ENCODE results near the gene KCNN2. TPM values are rescaled to one million over a fixed set of nuclear protein-coding genes. Genes with fewer than 3 reads are reported as not detected.

Gene KCNN2
- total and polyA plus RNA-seq, 4 donors = 0.09 to 4.6 (median 3.0) TPM

DNA sequence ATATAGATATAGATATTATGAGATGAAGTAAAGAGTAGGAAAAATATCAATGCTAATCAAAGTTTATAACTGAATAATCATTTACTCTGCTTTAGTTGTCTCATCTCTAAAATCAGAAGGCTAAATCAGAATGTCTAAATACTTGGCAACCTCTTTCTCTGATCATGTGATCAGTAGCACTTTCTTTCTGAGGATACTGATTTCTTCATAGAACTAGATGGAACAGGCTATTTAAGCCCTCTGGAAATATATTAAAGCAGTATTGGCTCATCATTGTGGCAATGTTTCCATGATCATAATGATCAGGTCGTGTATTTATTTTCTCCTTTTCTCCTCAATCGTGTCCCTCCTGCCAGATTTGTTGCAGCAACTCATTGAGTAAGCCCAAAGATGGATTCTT lies 109.7 kb downstream of the KCNN2 start:
- 33% methylated on average over 2 of the region's 2 CpGs for WGBS
- DNase-seq (ENCODE audit: low spot score) = no peak
- Histone ChIP-seq H3K9me3 (ENCODE audit: control insufficient read depth in 4 of 4, low read length in 3 of 4) (no peaks in the 10 kb centered on the region), H3K27me3 (ENCODE audit: control insufficient read depth in 4 of 4, insufficient read depth in 4 of 4, low read length in 3 of 4) (no peaks in the 10 kb centered on the region), H3K4me3 (ENCODE audit: low read depth in 1 of 3, low read length in 3 of 3) (no peak overlapping the region), H3K4me1 (ENCODE audit: control insufficient read depth in 4 of 4, insufficient read depth in 4 of 4, low read length in 3 of 4) (peaks cover 5 to 25% (median 7%) of the 10 kb centered on the region in 4 donors), H3K27ac (ENCODE audit: low read depth in 1 of 2, low read length in 2 of 2) (no peak overlapping the region), H3K9ac (ENCODE audit: low read depth in 1 of 2, low read length in 2 of 2) (no peak overlapping the region), H3K36me3 (ENCODE audit: control insufficient read depth in 4 of 4, insufficient read depth in 3 of 4, low read depth in 1 of 4, low read length in 3 of 4) (no peaks in the 10 kb centered on the region)
- TF ChIP-seq RAD21 (IDR thresholded peaks at IDR 0.05) = no peak
- peak; percentile 31 for TF ChIP-seq YY1 (IDR thresholded peaks at IDR 0.05)
- TF ChIP-seq FOXA2 (IDR thresholded peaks at IDR 0.05) = no peak
- peak in 1 of 2 donors; percentile 25 for TF ChIP-seq EGR1 (IDR thresholded peaks at IDR 0.05; ENCODE audit: low read depth in 2 of 2)
- TF ChIP-seq RXRA (IDR thresholded peaks at IDR 0.05) = peak in 1 of 2 donors; percentile 46
- TF ChIP-seq HNF4A (conservative IDR thresholded peaks at IDR 0.05) = peak in 1 of 2 donors; percentile 17
- no peak for TF ChIP-seq JUND (IDR thresholded peaks at IDR 0.05)
- TF ChIP-seq TAF1 (conservative IDR thresholded peaks at IDR 0.05) = no peak

DNA sequence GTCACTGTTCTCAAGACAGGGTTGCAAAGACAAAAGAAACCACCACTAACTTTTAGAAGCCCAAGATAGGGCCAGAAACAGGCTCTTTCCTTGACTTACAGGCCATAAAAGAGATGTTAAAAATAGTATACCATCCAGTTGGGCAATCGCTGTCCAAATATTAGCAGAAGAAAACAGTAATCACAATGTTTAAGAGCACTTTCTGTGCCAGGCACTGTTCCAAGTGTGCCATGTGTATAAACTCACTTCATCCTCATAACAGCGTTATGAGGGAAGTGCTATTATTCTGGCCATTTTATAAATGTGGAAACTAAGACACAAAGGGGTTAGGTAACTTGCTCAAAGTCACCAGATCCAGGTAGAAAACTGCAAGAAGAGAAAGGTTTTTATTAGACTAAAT lies 111.7 kb downstream of the KCNN2 start:
- no peak overlapping the region for H3K4me3 ChIP-seq (ENCODE audit: low read depth in 1 of 3, low read length in 3 of 3)
- TF ChIP-seq RXRA (IDR thresholded peaks at IDR 0.05) (peak; percentile 30 to 70), GABPA (IDR thresholded peaks at IDR 0.05 in 1 of 2, conservative IDR thresholded peaks at IDR 0.05 in 1 of 2) (no peak), FOXA2 (IDR thresholded peaks at IDR 0.05) (peak; percentile 20), HNF4A (conservative IDR thresholded peaks at IDR 0.05) (peak in 1 of 2 donors; percentile 43)
- TF ChIP-seq, protein P1, sequence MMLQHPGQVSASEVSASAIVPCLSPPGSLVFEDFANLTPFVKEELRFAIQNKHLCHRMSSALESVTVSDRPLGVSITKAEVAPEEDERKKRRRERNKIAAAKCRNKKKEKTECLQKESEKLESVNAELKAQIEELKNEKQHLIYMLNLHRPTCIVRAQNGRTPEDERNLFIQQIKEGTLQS (IDR thresholded peaks at IDR 0.05) = no peak
- TF ChIP-seq, protein P2, sequence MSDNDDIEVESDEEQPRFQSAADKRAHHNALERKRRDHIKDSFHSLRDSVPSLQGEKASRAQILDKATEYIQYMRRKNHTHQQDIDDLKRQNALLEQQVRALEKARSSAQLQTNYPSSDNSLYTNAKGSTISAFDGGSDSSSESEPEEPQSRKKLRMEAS (IDR thresholded peaks at IDR 0.05) = peak; percentile 37
- peaks cover 0 to 2% (median 0%) of the 10 kb centered on the region in 4 donors for H3K36me3 ChIP-seq (ENCODE audit: control insufficient read depth in 4 of 4, insufficient read depth in 3 of 4, low read depth in 1 of 4, low read length in 3 of 4)
- no peaks in the 10 kb centered on the region for H3K9me3 ChIP-seq (ENCODE audit: control insufficient read depth in 4 of 4, low read length in 3 of 4)
- no peaks in the 10 kb centered on the region for H3K27me3 ChIP-seq (ENCODE audit: control insufficient read depth in 4 of 4, insufficient read depth in 4 of 4, low read length in 3 of 4)
- no peak for DNase-seq (ENCODE audit: low spot score)
- no peak overlapping the region for H3K9ac ChIP-seq (ENCODE audit: low read depth in 1 of 2, low read length in 2 of 2)
- peaks cover 5 to 25% (median 7%) of the 10 kb centered on the region in 4 donors for H3K4me1 ChIP-seq (ENCODE audit: control insufficient read depth in 4 of 4, insufficient read depth in 4 of 4, low read length in 3 of 4)
- H3K27ac ChIP-seq (ENCODE audit: low read depth in 1 of 2, low read length in 2 of 2) = no peak overlapping the region
- WGBS = 35% methylated on average over 2 of the region's 2 CpGs

DNA sequence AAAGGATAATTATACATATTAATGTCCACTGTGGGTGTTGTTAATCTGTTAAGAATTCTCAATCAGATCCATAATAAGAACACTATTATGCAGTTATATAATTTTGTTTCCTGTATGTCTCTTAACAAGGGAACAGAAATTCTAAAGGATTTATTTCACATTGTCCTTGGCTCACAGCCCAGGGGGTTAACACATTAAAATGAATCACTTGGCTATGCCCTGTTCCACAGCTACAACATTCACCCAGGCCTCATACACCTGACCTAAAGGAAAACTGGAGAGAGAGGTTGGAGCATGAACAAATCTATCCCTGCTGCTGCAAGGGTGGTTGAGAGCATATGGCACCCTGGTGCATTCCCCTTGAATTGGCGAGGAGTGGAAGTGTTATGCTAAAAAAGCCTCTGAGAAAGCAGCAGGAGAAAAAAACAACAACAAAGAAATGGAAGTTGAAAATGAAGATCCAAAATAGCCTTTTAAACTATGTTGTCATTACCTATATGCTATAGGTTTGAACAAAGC lies 116.0 kb downstream of the KCNN2 start:
- H3K27me3 ChIP-seq (ENCODE audit: control insufficient read depth in 4 of 4, insufficient read depth in 4 of 4, low read length in 3 of 4) = no peaks in the 10 kb centered on the region
- H3K9ac ChIP-seq (ENCODE audit: low read depth in 1 of 2, low read length in 2 of 2) = no peak overlapping the region
- no peak overlapping the region for H3K27ac ChIP-seq (ENCODE audit: low read depth in 1 of 2, low read length in 2 of 2)
- DNase-seq (ENCODE audit: low spot score) = no peak
- 85% methylated on average over 1 of the region's 1 CpG for WGBS
- H3K4me1 ChIP-seq (ENCODE audit: control insufficient read depth in 4 of 4, insufficient read depth in 4 of 4, low read length in 3 of 4) = peaks cover 0 to 9% (median 4%) of the 10 kb centered on the region in 4 donors
- H3K9me3 ChIP-seq (ENCODE audit: control insufficient read depth in 4 of 4, low read length in 3 of 4) = no peaks in the 10 kb centered on the region
- TF ChIP-seq FOXA1 (IDR thresholded peaks at IDR 0.05) = no peak
- TF ChIP-seq GABPA (IDR thresholded peaks at IDR 0.05 in 1 of 2, conservative IDR thresholded peaks at IDR 0.05 in 1 of 2) = no peak
- TF ChIP-seq, protein P3, sequence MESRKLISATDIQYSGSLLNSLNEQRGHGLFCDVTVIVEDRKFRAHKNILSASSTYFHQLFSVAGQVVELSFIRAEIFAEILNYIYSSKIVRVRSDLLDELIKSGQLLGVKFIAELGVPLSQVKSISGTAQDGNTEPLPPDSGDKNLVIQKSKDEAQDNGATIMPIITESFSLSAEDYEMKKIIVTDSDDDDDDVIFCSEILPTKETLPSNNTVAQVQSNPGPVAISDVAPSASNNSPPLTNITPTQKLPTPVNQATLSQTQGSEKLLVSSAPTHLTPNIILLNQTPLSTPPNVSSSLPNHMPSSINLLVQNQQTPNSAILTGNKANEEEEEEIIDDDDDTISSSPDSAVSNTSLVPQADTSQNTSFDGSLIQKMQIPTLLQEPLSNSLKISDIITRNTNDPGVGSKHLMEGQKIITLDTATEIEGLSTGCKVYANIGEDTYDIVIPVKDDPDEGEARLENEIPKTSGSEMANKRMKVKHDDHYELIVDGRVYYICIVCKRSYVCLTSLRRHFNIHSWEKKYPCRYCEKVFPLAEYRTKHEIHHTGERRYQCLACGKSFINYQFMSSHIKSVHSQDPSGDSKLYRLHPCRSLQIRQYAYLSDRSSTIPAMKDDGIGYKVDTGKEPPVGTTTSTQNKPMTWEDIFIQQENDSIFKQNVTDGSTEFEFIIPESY (IDR thresholded peaks at IDR 0.05) = no peak
- TF ChIP-seq, protein P2 (IDR thresholded peaks at IDR 0.05) = no peak
- no peak overlapping the region for H3K4me3 ChIP-seq (ENCODE audit: low read depth in 1 of 3, low read length in 3 of 3)
- H3K36me3 ChIP-seq (ENCODE audit: control insufficient read depth in 4 of 4, insufficient read depth in 3 of 4, low read depth in 1 of 4, low read length in 3 of 4) = peaks cover 0 to 2% (median 0%) of the 10 kb centered on the region in 4 donors
